SIG-M5 treated with dmso at 0.1 percent for 504 hours (cell line): ENCODE results near the gene USH2A.

Experiments used
- DNase-seq: peaks from one replicate; lab custom pipeline; 2025; ENCODE audit not compliant: unreplicated experiment; lab: John Stamatoyannopoulos, UW

Gene USH2A

DNA sequence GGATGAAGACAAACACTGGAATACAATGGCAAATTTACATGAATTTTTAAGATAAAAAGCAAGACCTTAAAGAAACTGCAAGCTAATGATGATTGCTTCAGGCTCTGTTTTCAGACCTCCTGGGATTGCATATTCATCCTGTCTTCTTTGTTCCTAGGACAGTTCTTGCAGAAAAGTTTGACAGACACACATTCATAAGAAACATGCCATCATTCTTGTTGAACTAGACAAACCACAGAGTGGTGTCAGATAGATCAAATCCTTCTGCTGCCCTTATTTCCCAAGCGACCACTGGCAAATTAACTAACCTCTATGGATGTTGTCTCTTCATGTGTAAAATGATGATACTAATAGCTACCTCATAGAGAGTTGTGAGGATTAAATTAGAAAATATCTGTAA, 674.8 kb downstream of the USH2A start:
- no peak for DNase-seq

GRCh38 chr1:215744419-215744818, 678.8 kb downstream of the USH2A start:
- DNase-seq = no peak

GRCh38 chr1:215739025-215739424, 684.2 kb downstream of the USH2A start:
- no peak for DNase-seq

- DNase-seq = no peak
Measured at GRCh38 chr1:215731699-215732098, 691.5 kb downstream of the USH2A start.

- DNase-seq = no peak
Measured at GRCh38 chr1:215730600-215730999, 692.6 kb downstream of the USH2A start.

DNA sequence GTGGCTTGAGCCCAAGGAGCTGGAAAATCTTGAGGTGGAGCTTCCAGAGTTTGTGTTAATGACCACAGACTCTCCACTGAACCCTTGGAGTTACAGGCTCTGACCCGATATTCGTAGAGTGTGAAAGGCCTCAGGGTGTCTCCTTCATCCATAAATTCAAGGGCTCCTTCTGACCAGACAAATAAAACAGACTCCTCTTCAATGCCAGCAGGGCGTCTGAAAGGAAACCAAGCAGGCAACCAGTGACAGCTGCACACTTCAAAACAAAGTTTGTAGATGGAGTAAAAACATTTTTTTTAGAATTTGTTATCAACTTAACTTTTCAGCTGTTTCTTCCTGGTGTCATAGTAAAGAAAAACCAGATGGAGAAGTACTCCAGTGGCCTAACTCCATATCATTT, 695.1 kb downstream of the USH2A start:
- DNase-seq = no peak

DNA sequence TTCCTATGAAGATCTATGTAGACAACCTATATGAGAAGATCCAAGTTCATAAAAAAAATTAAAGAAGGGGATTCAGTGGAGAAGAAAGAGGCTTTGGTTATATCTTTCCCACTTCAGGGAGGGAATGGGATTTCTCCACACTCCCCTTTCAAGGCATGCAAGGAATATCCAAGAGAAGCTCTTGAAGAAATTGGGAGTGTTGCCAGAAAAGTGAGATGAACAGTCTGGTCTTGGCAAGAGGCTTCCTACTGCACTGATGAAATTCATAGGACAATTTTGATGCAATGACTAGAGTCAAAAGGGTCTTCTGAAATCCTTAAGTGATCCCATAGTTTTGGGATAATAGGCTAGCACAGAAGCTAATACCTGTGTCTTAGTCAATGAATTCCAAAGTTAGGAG, 703.1 kb downstream of the USH2A start:
- no peak for DNase-seq

DNA sequence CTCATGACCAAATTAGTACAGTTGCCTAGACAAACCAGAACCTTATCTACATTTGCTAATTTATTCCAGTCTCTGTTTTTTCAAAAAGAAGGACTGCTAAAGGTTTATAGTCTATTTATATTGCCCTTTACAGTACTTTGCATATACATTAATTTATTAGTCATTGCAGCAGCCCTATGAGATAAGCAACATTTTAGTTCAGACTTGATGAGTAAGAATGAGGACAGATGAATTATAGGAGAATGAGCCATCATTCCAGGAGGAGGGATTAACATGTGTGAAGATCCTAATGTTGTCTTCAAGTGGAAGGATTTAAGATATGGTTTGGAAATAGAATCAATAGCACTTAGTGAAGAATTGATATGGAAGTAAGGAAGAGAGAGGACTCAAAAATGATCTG, 703.7 kb downstream of the USH2A start:
- no peak for DNase-seq

- DNase-seq = no peak
Measured at GRCh38 chr1:215718575-215719287, 704.5 kb downstream of the USH2A start.

DNA sequence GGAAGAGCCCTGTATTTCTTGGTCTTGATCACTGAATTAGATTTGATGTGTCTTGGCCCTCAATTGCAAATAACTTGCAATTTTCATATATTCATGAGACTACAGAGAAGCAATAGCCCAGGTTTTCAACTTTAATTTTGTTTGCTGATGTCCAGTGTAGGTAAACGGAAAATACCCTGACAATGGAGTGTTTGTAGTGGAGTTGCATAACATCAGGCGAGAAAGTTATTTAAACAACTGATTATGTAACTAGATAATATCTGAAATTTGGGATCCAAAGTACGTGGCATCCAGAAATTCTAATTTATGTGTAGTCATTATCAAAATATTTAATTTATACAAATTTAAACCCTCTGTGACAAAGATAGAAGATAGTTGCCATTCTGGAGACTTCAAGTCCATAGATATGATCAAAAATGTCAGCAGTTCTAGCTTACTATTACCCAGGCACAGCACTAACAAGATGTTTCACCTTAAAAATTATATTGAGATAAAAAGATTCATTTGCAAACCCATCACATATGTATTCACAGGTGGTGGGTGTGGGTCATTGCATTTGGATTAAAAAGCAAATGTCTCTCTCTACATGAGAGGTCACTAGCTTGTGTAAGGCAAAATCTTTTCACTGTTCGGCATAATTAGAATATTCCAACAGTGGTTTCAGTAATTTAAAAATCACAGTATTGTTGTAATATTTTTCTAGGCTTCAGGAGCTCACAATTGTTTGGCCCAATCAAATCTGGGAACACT, 705.4 kb downstream of the USH2A start:
- DNase-seq = no peak

DNA sequence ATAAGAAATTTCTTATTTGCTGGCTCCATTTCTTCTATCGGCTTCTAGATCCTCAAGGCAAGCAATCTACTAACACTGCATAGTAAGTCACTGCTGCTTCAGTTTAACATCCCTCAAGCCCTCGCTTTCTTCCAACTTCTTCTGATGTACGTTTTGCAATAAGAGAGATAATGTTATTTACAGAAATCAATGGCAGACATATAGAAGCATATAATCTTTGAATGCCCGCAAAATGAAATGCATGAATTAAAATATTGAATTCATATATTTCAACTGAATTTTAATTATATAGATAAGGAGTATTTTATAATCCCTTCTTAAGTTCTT, 712.4 kb downstream of the USH2A start:
- no peak for DNase-seq

- DNase-seq = peak; percentile 70
Measured at GRCh38 chr1:215710036-215710898, 713.0 kb downstream of the USH2A start.

GRCh38 chr1:215704089-215704860, 719.0 kb downstream of the USH2A start:
- peak; percentile 85 for DNase-seq

DNA sequence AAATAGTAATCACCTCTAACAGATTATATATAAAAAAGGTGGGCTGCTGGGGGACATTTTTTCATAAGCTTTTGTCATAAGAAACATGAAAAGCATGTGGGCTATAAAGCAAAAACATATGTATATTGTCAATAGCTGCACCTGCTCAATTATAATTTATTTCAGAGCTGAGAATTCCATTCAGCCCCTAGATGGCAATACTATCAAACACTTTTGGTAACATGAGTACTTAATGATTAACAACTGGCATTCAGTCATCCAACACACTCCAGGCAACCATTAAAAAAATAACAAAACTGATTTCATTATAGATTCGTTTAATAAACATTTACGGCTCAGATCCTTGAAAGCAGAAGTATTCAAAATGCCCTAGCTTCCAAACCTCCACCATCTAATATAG, 741.0 kb downstream of the USH2A start:
- DNase-seq = no peak

GRCh38 chr1:215681041-215681440, 742.2 kb downstream of the USH2A start:
- no peak for DNase-seq

DNA sequence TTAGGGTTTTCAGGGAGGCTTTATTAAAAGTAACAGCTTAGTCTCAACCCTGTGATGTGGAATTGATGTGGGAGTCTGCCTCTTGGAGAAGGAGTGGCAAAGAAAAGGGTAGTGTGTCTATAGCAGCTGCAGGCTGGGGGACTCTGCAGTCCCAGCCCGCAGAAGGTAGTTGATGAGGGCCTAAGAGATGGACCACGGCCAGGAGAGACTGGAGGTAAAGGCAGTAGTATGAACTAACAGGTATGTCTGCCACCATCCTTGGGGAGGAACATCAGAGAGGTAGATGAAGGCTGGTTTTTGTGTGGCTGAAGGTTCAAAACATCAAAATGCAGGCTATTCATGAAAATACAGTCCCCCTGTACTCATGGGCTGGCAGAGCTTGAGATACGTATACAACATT, 744.0 kb downstream of the USH2A start:
- no peak for DNase-seq

- no peak for DNase-seq
Measured at GRCh38 chr1:215677112-215677511, 746.1 kb downstream of the USH2A start.

DNA sequence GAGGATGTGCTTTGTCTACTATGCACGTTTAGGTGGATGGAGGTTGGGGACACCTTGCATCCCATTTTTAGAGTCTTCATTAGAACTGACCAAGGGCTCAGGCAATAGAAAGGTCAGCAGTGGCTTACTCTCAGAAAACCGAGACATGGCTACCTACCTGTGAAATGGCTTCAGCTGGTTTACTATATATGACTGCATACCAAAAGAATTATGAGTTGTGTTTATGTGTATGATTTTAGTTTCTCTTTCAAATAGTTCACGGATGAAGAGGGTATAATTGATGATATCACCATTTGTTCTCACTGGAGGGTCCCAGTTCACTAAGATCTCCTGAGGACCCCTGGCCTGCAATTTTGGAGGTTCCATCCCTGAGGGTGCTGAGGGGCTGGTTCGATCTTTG, 749.3 kb downstream of the USH2A start:
- DNase-seq = no peak

DNA sequence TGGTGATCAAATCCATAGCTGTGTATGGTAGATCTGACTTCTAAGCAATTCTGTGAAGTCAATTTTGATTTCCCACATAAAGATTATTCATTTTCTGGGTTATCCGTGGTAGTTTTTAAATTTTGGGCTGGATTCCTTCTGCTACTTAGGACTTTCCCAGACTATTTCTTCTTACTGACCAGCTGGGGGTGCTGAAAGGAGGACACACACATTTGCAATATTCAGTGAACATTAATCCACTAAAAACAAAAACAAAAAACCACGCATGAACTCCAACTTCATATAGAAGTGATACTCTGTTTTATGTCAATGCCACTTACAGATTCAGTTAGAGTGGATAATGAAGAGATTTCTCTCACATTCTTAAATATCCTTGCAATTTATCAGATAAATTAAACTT, 750.8 kb downstream of the USH2A start:
- no peak for DNase-seq

DNA sequence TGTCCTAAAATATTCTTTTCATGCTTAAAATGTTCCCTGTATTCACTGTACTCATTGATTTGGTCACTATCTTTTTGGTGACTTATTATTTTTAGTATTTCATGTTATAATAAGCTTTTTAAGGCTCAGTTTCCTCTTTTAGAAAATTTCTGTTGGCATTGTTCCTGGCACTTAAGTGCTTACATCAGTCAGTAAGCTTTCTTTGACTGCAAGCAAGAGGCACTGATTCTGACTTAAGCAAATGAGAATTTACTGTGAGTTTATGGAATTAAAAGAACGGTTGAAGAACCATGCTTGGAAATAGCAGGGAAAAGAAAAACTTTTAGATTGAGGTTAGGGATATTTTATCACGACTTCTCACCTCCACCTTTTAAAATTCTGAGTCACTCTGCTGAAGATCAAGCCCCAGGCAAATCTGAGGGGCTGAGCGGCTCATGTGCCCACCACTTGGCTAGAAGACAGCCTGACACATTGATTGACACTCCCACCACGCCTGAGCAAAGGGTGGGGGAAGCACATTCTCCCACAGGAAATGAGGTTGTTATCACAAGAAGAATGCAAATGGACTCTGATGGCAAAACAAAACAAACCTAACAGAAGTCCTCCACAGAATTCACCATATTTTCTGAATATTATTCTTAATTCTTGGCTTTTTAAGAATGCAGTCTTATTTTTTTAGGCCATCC, 753.3 kb downstream of the USH2A start:
- no peak for DNase-seq

GRCh38 chr1:215667761-215668160, 755.5 kb downstream of the USH2A start:
- no peak for DNase-seq
